SK-N-SH (cell line): ENCODE results near the gene MAT2A.

Experiments used
- EP300 ChIP-seq, 2 experiments: IDR thresholded peaks; 2 replicates each; pipeline versions ENCODE4 v1.4.0 to v1.6.1; 2012; ENCODE audit warnings: borderline replicate concordance in 1 of 2, low read depth in 1 of 2, low read length in 1 of 2
- EZH2phosphoT487 ChIP-seq: fragments of 200-600 bp; sonication (generic); IDR thresholded peaks from 2 replicates; pipeline ENCODE4 v1.6.1; 2017; ENCODE audit warnings: low read depth, mixed run types, mild to moderate bottlenecking, antibody characterized with exemption, moderate library complexity, borderline replicate concordance
- JUND ChIP-seq: IDR thresholded peaks from 2 replicates; pipeline ENCODE4 v1.4.0; 2012
- SMC3 ChIP-seq: IDR thresholded peaks from 2 replicates; pipeline ENCODE4 v1.6.1; 2012; ENCODE audit warnings: low read depth, low read length, improper control_type of control experiment
- TF ChIP-seq, protein P1 (sequence below): fragments of 200-600 bp; sonication (generic); IDR thresholded peaks from 2 replicates; pipeline ENCODE4 v1.6.1; 2017; ENCODE audit warnings: antibody characterized with exemption, mild to moderate bottlenecking, moderate library complexity

DNA sequence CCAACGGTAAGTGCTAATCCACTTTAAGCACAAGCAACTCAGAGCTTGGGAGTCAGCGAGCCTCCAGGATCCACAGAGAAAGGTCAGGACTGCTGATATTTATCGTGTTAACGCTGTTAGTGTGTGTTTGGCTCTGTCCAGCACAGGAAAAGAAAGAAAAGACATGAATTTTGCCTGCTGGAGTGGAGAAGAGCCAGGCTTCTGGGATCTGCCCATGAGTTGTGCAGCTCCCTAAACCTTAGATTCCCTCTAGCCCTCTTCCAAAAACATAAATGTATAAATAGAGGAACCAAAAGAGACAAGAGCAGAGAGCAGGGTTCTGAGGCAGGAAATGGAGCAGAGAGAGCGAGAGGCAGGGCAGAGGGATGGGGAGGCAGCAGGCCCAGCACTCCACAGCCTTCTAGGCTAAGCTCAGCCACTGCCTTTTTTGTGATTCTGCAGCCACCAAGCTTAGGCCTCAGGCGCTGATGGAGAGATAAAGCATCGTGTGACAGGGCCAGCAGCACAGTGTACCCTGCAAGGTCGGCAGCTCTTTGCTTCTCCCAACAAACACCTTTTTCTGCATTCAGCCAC, 14.5 kb upstream of the MAT2A start:
- TF ChIP-seq, protein P1, sequence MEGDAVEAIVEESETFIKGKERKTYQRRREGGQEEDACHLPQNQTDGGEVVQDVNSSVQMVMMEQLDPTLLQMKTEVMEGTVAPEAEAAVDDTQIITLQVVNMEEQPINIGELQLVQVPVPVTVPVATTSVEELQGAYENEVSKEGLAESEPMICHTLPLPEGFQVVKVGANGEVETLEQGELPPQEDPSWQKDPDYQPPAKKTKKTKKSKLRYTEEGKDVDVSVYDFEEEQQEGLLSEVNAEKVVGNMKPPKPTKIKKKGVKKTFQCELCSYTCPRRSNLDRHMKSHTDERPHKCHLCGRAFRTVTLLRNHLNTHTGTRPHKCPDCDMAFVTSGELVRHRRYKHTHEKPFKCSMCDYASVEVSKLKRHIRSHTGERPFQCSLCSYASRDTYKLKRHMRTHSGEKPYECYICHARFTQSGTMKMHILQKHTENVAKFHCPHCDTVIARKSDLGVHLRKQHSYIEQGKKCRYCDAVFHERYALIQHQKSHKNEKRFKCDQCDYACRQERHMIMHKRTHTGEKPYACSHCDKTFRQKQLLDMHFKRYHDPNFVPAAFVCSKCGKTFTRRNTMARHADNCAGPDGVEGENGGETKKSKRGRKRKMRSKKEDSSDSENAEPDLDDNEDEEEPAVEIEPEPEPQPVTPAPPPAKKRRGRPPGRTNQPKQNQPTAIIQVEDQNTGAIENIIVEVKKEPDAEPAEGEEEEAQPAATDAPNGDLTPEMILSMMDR: no peak
- TF ChIP-seq EZH2phosphoT487 (no peak), JUND (no peak), EP300 (IDR thresholded peaks at IDR 0.05; ENCODE audit: borderline replicate concordance in 1 of 2, low read depth in 1 of 2, low read length in 1 of 2) (peak in 1 of 2 experiments; percentile 82; a peak in 2 of 4 replicates), SMC3 (peak; percentile 20; the same call in 1 of the 2 replicates)
